GM19438 (cell line): ENCODE results near the gene TRIM46.
"Not testable (repeated sequence)": the region's sequence is repeated elsewhere in the genome, so short reads cannot be mapped to it uniquely, and the experiment has no call there.

Experiments used
- ATAC-seq: cut with Tn5 transposase; IDR thresholded peaks from one replicate; pipeline ENCODE4 v1.9.1; 2021; ENCODE audit warnings: low read depth; ENCODE audit not compliant: unreplicated experiment

Gene TRIM46

GRCh38 chr1:155226188-155226909 lies 52.7 kb downstream of the TRIM46 start:
- no peak for ATAC-seq

GRCh38 chr1:155226910-155227260 lies 53.2 kb downstream of the TRIM46 start:
- no peak for ATAC-seq

GRCh38 chr1:155227261-155228095 lies 53.8 kb downstream of the TRIM46 start:
- ATAC-seq = peak; percentile 78

GRCh38 chr1:155228096-155228427 lies 54.4 kb downstream of the TRIM46 start:
- ATAC-seq = no peak

- ATAC-seq = not testable (repeated sequence)
Measured at GRCh38 chr1:155231302-155231701, 57.7 kb downstream of the TRIM46 start.

- not testable (repeated sequence) for ATAC-seq
Measured at GRCh38 chr1:155232001-155232978, 58.6 kb downstream of the TRIM46 start.

- ATAC-seq = not testable (repeated sequence)
Measured at GRCh38 chr1:155233502-155233901, 59.9 kb downstream of the TRIM46 start.
